Measurements from ENCODE around the gene NTN3.

Gene NTN3

DNA sequence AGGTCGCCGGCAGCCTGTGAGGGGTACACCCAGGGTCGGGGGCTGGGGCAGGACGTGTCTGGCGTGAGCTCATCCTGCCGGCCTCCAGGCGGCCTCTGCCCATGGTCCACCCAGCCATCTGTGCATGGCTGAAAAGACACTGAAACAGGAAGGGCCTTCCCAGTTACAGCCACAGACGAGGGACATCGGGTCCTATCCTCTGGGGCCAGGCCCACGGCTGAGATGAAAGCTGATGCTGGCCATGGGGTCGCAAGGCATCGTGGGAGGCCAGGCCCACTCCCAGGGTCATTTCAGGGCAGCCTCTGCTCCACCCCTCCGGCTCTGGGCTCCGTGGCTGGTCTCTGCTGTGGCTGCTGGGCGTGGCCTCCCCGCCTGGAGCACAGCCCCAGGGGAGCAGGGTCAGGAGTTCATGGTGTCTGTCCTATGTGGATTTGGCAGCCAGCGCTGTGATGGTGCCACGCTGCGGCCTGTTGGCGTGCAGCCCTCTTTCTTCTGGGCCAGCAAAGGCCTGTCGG lies 26.1 kb downstream of the NTN3 start:
- no peak for DNase-seq (ENCODE audit: low read depth)

DNA sequence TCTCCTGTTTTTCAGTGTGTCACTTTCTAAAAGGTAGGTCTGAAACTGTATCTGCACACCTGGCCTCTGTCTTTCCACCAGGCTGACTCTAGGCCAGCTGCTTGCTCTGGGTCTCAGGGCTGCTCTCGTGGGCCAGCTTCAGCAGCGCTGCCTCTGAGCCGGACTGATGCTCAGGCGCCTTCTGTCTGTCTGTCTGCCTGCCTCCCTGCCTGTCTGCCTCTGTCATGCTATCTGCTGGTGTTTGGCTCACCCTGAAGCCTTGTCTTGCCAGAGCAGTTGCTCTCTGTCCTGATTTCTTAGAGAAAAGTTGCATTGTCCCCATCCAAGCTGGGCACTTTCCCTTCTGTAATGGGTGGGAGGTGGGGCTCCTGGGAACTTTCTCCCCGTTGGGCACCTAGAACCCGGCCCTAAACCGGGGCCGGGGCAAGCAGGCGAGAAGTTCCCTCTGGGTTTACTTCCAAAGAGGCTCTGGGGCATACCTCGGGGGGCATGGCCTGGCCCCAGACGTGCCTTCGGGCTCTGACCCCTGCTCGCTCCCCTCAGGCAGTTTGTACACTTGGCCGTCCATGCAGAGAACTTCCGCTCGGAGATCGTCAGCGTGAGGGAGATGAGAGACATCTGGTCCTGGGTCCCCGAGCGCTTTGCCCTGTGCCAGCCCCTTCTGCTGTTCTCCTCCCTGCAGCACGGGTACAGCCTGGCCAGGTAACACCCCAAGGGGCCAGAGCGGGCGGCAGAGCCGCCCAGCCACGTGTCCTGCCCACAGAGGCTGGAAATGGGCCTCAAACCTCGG lies 26.8 kb downstream of the NTN3 start:
- DNase-seq (ENCODE audit: low read depth): no peak

DNA sequence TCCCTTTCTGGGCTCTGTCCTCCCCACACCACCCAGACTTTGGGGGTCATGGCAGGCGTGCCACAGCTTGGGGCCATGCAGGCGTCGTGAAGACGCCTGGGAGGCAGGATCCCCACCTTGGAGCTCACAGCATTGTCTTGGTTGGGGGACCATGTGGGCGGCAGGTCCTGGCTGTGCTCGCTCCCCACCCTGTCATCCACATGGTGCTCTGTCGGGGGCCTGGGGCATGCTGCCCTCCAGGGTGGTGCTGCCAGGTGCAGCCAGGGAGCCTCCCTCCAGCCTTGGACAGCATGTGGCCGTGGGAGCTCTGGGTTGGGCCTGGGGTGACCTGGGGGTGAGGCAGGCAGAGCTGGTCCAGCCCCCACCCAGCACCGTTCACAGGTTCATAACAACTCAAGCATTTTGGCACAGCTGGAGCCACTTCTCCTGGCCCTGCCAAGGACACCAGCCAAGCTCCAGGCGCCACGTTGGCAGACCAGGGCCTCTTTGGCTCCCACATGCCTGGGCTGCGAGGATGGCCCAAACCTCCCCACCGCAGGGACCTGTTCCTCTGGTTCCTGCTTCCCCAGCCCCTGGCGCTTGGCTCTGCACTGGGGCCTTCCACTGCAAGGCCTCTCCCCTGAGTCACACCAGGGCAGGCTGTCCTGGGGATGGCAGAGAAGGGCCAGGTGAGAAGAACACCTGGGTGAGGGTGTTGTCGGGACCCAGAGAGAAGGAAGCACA lies 27.6 kb downstream of the NTN3 start:
- no peak for DNase-seq (ENCODE audit: low read depth)

DNA sequence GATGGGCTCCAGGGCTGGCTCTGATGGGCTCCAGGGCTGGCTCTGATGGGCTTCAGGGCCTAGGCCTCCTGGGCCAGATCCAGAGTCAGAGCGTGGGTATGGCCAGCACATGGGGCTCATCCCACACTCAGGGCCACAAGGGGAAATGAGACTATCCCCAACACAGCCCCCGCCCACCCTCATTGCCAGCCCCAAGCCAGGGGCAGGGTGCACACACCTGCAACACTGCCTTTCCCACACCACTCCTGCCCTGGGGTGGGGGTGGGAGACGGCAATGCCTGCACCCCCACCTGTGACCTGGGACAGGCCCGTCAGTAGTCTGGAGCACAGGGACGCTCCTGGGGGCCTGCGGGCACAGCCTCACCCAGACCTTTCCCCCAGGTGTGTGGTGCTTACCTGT lies 28.4 kb downstream of the NTN3 start:
- DNase-seq (ENCODE audit: low read depth): no peak

DNA sequence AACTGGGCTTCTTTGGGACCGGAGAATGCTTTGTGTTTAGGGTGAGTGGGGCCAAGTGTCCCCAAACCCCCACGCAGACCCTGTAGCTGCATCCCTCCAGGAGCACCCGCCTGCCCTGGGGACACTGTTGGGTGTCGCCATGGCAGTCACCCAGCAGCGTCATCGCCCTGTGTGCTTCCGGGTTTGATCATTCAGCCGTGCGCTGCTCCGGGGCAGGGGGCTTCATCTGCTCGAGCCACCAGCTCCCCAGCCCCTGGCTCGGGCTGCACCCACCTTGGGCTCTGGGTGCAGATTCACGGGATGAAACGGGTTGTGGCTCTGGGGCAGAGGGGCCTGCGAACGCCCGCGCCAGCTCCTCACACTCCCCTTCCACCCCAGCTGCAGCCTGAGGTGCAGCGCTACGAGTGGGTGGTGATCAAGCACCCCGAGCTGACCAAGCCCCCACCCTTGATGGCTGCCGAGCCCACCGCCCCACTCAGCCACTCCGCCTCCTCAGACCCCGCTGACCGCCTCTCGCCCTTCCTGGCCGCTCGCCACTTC lies 28.9 kb downstream of the NTN3 start:
- no peak for DNase-seq (ENCODE audit: low read depth)

DNA sequence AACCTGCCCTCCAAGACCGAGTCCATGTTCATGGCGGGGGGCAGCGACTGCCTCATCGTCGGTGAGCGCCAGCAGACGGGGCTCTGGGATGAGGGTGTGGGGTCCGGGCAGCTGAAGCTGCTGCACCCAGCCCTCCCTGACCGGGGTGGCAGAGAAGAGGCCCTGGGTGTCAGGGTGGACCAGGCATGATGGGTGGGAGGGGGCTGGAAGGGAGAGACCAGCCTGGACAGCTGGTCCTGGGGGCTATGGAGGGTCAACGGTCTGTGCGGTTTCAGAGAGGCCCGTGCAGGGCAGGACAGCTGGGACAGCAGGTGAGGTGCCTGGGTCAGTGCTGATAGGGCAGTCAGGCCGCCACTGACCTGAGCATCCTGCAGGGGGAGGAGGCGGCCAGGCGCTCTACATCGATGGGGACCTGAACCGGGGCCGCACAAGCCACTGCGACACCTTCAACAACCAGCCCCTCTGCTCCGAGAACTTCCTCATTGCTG lies 29.4 kb downstream of the NTN3 start:
- no peak for DNase-seq (ENCODE audit: low read depth)

GRCh38 chr16:2500918-2501750 lies 30.0 kb downstream of the NTN3 start:
- peak; percentile 71 for DNase-seq (ENCODE audit: low read depth)

DNA sequence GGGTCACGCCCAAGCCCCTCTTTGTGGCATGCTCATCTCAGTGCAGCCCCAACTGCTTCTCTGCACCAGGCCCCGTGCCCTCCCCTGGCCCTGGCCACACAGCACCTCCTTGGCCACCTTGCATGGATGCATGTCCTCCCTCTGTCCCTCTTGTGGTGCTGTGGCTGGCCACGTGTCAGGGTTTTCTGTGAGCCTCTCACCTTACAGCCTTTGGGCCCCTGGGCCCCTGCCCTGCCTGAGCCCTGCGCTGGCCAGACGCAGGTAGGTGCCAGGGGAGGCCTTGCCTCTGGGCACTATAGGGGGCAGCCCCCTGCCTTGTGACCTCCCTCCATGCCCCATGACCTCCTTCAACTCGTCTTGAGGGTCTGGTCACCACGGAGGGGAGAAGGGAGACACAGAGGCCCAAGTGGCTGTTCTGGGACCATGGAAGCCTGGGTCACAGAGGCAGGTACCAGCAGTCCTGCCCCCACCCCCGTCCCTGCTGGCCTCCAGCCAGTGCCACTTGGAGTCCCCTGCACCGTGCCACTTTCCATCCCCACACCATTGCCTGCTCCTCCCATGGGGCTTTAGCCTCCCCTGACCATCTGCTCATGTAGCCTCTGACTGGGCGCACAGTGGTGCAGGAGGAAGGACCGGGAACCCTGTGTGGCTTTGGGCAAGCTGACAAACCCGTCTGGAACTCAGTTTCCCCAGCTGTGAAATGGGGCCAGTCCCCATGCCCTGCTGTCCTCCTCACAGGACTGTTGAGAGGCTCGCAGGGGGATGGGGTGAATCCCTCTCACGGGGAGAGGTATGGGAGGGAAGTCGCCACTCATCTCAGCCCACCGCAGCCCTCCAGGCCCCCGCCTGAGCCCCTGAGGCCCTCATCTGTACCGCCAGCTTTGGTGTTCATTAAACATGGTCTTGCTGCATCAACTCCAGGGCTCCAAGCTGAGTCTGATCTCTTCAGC lies 31.1 kb downstream of the NTN3 start:
- no peak for DNase-seq (ENCODE audit: low read depth)

DNA sequence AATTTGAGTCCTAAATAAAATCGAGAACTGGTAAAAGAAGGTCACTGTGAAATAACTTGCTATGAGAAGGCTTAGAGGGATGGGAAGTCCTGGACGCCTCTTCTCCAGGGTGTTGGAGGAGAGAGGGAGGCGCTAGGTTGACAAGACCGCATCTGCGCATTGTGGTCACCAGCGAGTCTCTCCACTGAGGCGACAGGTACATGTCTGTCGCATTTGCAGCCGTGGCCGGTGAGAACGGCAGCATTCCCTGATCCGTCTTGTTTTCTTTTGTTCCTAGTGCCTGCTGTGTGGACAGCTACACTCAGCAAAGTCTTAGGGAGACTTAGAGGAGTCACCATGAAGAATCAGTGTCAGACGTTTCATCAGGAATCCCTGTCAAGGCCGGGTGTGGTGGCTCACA lies 34.6 kb downstream of the NTN3 start:
- DNase-seq (ENCODE audit: low read depth): no peak

DNA sequence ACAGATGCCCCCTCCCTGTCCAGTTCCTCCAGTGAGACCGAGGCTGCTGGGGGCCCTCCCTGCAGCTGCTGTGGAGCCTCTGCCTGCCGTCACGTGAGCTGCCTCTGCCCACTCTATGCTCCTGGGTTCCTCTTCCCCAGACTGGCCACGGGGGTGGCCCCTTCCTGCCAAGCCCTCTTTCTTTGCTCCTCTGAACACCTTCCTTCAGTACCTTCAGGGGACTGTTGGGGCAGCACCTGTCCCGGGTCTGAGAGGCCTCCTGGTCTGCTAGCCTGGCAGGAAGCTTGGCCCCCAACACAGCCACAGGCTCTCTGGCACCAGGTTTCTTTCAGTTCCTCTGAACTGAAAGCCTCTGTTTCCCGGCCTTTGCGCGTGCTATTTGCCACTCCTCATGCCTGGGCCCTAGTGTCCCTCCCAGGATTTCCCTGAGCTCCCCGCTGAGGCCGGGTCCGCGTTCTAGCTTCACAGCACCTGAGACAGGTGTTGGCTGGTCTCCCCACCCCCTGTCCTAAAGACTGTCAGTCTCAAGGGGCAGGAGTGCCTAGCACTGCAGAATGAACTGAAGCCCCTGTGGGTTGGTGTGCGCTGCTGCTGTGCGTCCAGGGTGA lies 36.1 kb downstream of the NTN3 start:
- no peak for DNase-seq (ENCODE audit: low read depth)

DNA sequence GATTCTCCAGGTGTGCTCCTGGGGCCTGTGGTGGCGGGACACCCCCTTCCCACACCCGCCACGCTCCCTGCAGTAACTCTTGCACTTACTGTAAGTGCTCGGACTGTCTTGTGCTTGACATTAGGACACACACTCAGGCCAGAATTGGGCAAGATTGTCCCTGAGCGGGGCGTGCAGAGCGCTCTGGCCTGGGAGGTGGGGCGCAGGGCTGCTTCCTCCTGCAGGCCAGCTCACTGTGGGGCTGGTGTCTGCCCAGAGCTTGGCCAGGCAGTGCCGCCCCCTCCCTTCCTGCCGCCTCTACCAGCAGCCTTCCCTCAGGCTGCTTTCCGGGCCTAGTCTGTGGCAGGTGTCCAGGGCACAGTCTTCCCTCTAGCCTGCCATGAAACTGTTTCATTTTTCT lies 36.6 kb downstream of the NTN3 start:
- DNase-seq (ENCODE audit: low read depth): no peak

GRCh38 chr16:2508722-2509400 lies 37.8 kb downstream of the NTN3 start:
- DNase-seq (ENCODE audit: low read depth): no peak

- DNase-seq (ENCODE audit: low read depth): peak; percentile 68
Observed at GRCh38 chr16:2511128-2511800, 40.2 kb downstream of the NTN3 start.

DNA sequence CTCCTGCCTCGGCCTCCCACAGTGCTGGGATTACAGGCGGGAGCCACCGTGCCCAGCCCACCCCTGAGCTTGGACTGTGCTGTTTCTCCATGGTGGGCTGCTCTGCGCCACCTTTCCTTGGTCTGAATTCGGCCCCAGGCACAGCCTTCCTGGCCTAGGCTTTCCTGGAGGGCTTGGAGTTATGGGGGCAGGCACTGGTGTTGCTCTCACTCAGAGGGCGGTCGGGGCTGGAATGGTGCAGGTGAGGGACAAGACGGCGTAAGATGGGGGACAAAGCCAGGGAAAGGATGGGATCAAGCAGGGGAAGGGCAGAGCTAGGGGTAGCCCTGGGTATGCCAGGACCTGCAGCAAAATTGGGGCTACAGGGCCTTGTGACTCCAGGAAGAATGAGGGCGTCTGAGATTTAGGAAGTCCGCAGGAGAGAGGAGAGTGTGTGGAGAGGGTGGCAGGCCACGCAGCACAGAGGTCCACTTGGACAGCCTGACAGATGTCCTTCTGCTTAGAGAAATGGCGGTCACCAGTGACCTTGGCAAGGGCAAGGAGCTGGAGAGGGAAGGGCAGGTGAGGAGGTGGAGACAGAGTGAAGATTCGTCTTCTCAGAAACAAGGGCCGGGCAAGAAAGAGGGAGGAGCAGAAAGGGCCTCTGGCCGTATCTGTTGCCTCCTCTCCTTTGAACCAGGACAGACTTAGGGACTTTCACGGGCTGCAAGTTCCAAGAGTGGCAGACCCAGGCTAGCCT lies 41.1 kb downstream of the NTN3 start:
- DNase-seq (ENCODE audit: low read depth): no peak

DNA sequence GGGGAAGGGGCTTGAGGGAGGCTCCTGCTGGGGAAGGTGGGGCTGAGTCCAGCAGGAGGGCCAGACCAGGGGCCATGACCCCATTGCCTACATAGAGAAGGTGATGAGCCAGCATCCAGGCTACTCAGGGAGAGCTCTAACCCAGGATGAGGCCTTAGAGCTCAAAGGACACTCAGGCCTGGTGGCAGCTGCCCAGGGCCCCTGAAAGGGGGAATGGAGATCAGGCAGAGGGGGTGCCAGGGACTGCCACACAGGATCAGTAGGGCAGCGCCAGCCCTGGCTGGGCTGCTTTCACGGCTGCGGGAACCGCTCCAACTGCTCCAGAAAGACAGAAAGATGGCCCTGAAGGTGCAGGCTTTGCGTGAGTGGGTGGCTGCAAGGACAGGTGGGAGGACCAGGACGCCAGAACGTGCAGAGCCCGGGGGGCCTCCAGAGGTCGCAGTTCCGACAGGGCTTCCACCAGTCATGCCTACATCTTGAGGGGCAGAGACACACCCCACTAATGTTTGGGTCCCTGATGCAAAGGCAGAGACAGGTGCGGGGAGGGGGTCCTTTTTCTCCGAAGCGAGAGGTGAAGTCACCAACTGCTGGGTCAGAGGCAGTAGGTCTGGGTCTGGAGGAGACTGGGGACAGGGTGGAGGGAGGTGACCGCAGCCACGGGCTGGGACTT lies 41.8 kb downstream of the NTN3 start:
- DNase-seq (ENCODE audit: low read depth): no peak

- peak; percentile 84 for DNase-seq (ENCODE audit: low read depth)
Observed at GRCh38 chr16:2513405-2514332, 42.6 kb downstream of the NTN3 start, which contains the start of gene ATP6V0C. Gene ATP6V0C, plus strand, starts transcription at chr16:2513952. Its CDS starts 152 bp downstream, at chr16:2514104.

Measured in iris pigment epithelial cell (primary cell).